ENCODE measurements around the gene TMEM225. TPM values are rescaled to one million over a fixed set of nuclear protein-coding genes. Genes with fewer than 3 reads are reported as not detected.

TMEM225 gene
- total RNA-seq, 1 donor from 2014 or later, result not detected

GRCh38 chr11:123856444-123856843 is 29.0 kb downstream of the TMEM225 start:
- H3K4me2 ChIP-seq (ENCODE audit: low read length), result no peak overlapping the region
- H3K79me2 ChIP-seq (ENCODE audit: insufficient read depth, low read length), result no peaks in the 10 kb centered on the region
- H3K36me3 Mint-ChIP-seq (ENCODE audit: low read depth, unreplicated experiment), result peaks cover 4% of the 10 kb centered on the region
- no peak overlapping the region for H2AFZ ChIP-seq (ENCODE audit: low read depth, low read length)
- H3K27ac ChIP-seq (ENCODE audit: low read depth, low read length), result no peak overlapping the region
- no peaks in the 10 kb centered on the region for H3K27me3 Mint-ChIP-seq (ENCODE audit: low read depth, unreplicated experiment)
- peaks cover 2% of the 10 kb centered on the region for H3K4me1 Mint-ChIP-seq (ENCODE audit: low read depth, unreplicated experiment)
- H3K9me3 ChIP-seq (ENCODE audit: insufficient read depth, low read depth, low read length), result no peaks in the 10 kb centered on the region
- H3K4me3 Mint-ChIP-seq (ENCODE audit: unreplicated experiment), result no peak overlapping the region
- H3K36me3 ChIP-seq (ENCODE audit: insufficient read depth, low read length), result no peaks in the 10 kb centered on the region
- peaks cover 10% of the 10 kb centered on the region for H3K9me3 Mint-ChIP-seq (ENCODE audit: unreplicated experiment)
- no peak for FAIRE-seq
- H3K27ac Mint-ChIP-seq (ENCODE audit: unreplicated experiment), result no peak overlapping the region
- no peak for DNase-seq (ENCODE audit: low read depth)
- no peak for TF ChIP-seq EZH2 (IDR thresholded peaks at IDR 0.05; ENCODE audit: insufficient read depth, low read length)
- TF ChIP-seq CTCF (IDR thresholded peaks at IDR 0.05; ENCODE audit: insufficient read depth, low read depth, low read length), result no peak
- no peak overlapping the region for H3K4me3 ChIP-seq (ENCODE audit: insufficient read depth, low read depth, low read length)
- H3K9ac ChIP-seq (ENCODE audit: low read length), result no peak overlapping the region
- H4K20me1 ChIP-seq (ENCODE audit: insufficient read depth, low read length), result no peaks in the 10 kb centered on the region
- H3K4me1 ChIP-seq (ENCODE audit: insufficient read depth, low read length), result no peaks in the 10 kb centered on the region
- no peaks in the 10 kb centered on the region for H3K27me3 ChIP-seq (ENCODE audit: insufficient read depth, low read length)

- Histone ChIP-seq H3K4me3 (ENCODE audit: insufficient read depth, low read depth, low read length) (no peak overlapping the region), H2AFZ (ENCODE audit: low read depth, low read length) (no peak overlapping the region), H3K4me1 (ENCODE audit: insufficient read depth, low read length) (no peaks in the 10 kb centered on the region), H3K27me3 (ENCODE audit: insufficient read depth, low read length) (no peaks in the 10 kb centered on the region), H3K27ac (ENCODE audit: low read depth, low read length) (no peak overlapping the region), H3K9ac (ENCODE audit: low read length) (no peak overlapping the region), H3K36me3 (ENCODE audit: insufficient read depth, low read length) (no peaks in the 10 kb centered on the region), H4K20me1 (ENCODE audit: insufficient read depth, low read length) (no peaks in the 10 kb centered on the region), H3K4me2 (ENCODE audit: low read length) (no peak overlapping the region), H3K79me2 (ENCODE audit: insufficient read depth, low read length) (no peaks in the 10 kb centered on the region), H3K9me3 (ENCODE audit: insufficient read depth, low read depth, low read length) (no peaks in the 10 kb centered on the region)
- H3K9me3 Mint-ChIP-seq (ENCODE audit: unreplicated experiment), result peaks cover 10% of the 10 kb centered on the region
- no peak for TF ChIP-seq CTCF (IDR thresholded peaks at IDR 0.05; ENCODE audit: insufficient read depth, low read depth, low read length)
- no peak for TF ChIP-seq EZH2 (IDR thresholded peaks at IDR 0.05; ENCODE audit: insufficient read depth, low read length)
- no peaks in the 10 kb centered on the region for H3K27me3 Mint-ChIP-seq (ENCODE audit: low read depth, unreplicated experiment)
- FAIRE-seq (no peak), DNase-seq (ENCODE audit: low read depth) (no peak)
- H3K36me3 Mint-ChIP-seq (ENCODE audit: low read depth, unreplicated experiment), result peaks cover 4% of the 10 kb centered on the region
- peaks cover 2% of the 10 kb centered on the region for H3K4me1 Mint-ChIP-seq (ENCODE audit: low read depth, unreplicated experiment)
- H3K4me3 Mint-ChIP-seq (ENCODE audit: unreplicated experiment), result no peak overlapping the region
- no peak overlapping the region for H3K27ac Mint-ChIP-seq (ENCODE audit: unreplicated experiment)
Observed at GRCh38 chr11:123853038-123853437, 32.4 kb downstream of the TMEM225 start.

GRCh38 chr11:123852321-123852720 is 33.1 kb downstream of the TMEM225 start:
- H3K4me2 ChIP-seq (ENCODE audit: low read length), result no peak overlapping the region
- H3K4me3 ChIP-seq (ENCODE audit: insufficient read depth, low read depth, low read length), result no peak overlapping the region
- DNase-seq (ENCODE audit: low read depth) (no peak), FAIRE-seq (no peak)
- H3K27me3 ChIP-seq (ENCODE audit: insufficient read depth, low read length), result no peaks in the 10 kb centered on the region
- H3K9me3 ChIP-seq (ENCODE audit: insufficient read depth, low read depth, low read length), result no peaks in the 10 kb centered on the region
- Mint-ChIP-seq H3K9me3 (ENCODE audit: unreplicated experiment) (peaks cover 10% of the 10 kb centered on the region), H3K27ac (ENCODE audit: unreplicated experiment) (no peak overlapping the region), H3K4me3 (ENCODE audit: unreplicated experiment) (no peak overlapping the region), H3K36me3 (ENCODE audit: low read depth, unreplicated experiment) (peaks cover 4% of the 10 kb centered on the region), H3K4me1 (ENCODE audit: low read depth, unreplicated experiment) (peaks cover 2% of the 10 kb centered on the region), H3K27me3 (ENCODE audit: low read depth, unreplicated experiment) (no peaks in the 10 kb centered on the region)
- H3K36me3 ChIP-seq (ENCODE audit: insufficient read depth, low read length), result no peaks in the 10 kb centered on the region
- H2AFZ ChIP-seq (ENCODE audit: low read depth, low read length), result no peak overlapping the region
- no peaks in the 10 kb centered on the region for H4K20me1 ChIP-seq (ENCODE audit: insufficient read depth, low read length)
- H3K79me2 ChIP-seq (ENCODE audit: insufficient read depth, low read length), result no peaks in the 10 kb centered on the region
- TF ChIP-seq EZH2 (IDR thresholded peaks at IDR 0.05; ENCODE audit: insufficient read depth, low read length), result no peak
- no peak for TF ChIP-seq CTCF (IDR thresholded peaks at IDR 0.05; ENCODE audit: insufficient read depth, low read depth, low read length)
- no peak overlapping the region for H3K9ac ChIP-seq (ENCODE audit: low read length)
- no peaks in the 10 kb centered on the region for H3K4me1 ChIP-seq (ENCODE audit: insufficient read depth, low read length)
- H3K27ac ChIP-seq (ENCODE audit: low read depth, low read length), result no peak overlapping the region

Measured in astrocyte (in vitro differentiated cells and primary cell).